Stimulated activated CD4-positive, alpha-beta T cell treated with anti-CD3 and anti-CD28 coated beads, Interleukin-4, amount 100 ng/mL, for 24 hours (primary cell): ENCODE data around the gene CYSRT1.

Experiments used
- DNase-seq: peaks from one replicate; pipeline ENCODE4 v3.0.0-alpha.2; 2020

The CYSRT1 gene

DNA sequence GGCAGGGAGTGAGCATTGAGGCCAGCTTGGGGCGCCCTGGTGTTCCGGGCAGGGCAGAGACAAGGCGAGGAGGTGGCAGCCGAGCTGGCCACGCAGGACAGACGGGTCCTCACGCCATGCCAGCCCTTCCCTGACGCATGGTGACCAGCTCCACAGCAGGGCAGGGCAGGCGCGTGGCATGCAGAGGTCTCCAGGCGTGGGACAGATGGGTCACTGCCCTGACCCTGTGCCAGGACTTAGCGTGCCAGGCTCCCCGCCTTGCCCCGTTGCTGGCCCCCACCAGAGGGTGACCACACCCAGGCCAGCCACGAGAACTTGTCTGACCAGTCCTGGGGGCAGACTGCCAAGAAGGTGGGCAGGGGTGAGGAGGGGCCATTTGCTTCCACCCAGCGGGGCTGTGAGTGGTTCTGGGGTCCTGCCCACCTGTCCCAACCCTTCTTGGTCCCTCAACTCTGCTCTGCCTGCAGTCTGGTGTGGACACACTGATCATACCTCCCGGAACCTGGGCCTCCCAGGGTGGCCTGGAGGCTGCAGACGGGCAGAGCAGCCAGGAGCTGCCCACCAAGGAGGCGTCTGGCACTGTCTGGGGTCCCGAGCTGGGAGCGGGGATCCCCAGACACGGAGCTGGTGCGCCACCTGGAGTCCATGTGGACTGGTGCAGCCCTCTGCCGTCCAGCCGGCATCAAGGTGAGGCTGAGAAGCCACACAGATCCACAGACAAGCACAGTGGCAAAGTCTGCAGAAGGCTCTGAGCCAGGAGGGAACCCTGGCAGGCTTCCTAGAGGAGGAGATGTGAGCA lies 2.3 kb downstream of the CYSRT1 start, which contains the start of gene RNF224:
RNF224 (plus strand) TSS at position 449 of the 799 bp plus-strand sequence. CDS start 834 bp downstream, outside the sequence.
- DNase-seq = peak; percentile 82

- no peak for DNase-seq
Measured at GRCh38 chr9:137227853-137228505, 3.0 kb downstream of the CYSRT1 start.

GRCh38 chr9:137228506-137228967 lies 3.6 kb downstream of the CYSRT1 start:
- DNase-seq = no peak

GRCh38 chr9:137228968-137229896 lies 4.3 kb downstream of the CYSRT1 start:
- DNase-seq = no peak

DNA sequence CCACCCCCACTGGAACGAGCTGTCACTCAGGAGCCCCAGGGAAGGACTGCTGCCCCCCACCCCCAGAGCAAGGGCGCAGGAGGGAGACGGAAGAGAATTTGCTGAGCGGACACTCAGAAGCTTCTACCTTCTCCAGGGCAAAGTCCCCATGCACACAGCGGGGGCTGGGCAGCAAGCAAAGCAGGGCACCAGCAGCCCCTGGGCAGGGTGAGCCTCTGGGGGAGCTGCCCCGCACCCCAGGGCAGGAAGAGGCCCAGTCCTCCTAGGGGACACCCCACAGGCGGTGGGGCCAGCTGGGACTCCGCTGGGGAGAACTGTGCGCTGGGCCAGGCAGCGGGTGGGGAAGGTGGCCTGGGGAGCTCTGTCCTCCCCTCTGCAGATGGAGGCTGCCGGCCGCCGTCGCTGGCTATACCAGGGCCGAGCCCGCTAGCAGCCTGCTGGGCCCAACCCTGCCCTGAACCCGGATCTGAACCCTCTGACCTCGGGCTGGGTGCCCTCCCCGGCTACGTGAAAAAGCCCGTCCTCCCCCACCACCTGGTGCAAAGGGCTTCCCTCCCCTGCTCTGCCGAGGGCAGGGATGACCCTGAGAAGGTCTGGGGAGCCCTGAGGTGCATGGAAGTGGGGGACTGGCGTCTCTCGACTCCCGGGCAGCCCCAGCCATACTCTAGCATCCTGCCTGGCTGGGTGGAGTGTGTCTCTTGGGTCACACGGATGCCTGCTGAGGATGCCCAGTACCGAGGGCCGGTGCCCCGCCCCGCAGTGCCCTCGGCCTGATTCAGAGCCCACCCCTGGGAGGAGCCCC lies 5.1 kb downstream of the CYSRT1 start:
- DNase-seq = no peak

GRCh38 chr9:137230705-137231371 lies 5.9 kb downstream of the CYSRT1 start, which contains the start of gene SLC34A3:
Gene SLC34A3, plus strand, starts transcription at chr9:137230901. Its CDS starts 802 bp downstream, at chr9:137231703.
- DNase-seq = no peak

DNA sequence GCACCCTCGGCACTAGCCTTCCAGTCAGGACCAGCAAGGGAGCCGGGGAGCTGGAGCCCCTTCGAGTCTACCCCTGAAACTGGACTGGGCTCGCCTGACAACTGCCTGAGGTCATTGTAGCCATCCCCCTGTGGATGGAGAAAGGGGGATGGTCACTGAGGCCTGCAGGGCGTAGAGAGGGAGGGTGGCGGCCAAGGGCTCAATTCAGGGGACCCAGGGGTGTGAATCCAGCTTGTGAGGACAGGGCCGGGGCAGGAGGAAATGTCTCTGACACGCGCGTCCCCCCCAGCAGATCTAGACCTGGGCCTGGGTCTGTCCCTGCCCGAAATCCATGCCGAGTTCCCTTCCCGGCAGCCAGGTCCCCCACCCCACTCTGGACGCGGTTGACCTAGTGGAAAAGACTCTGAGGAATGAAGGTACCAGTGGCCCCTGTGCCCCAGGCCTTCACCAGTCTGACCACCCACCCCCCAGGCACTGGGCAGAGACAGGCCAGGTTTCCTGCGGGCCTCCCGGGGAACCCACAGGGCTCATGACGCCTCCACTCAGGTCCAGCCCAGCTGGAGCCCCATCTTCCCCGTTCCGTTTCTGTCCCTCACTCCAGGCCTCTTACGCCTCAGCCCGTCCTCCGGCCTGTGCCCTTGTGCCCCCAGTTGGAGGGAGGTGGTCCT lies 6.5 kb downstream of the CYSRT1 start:
- DNase-seq = no peak

DNA sequence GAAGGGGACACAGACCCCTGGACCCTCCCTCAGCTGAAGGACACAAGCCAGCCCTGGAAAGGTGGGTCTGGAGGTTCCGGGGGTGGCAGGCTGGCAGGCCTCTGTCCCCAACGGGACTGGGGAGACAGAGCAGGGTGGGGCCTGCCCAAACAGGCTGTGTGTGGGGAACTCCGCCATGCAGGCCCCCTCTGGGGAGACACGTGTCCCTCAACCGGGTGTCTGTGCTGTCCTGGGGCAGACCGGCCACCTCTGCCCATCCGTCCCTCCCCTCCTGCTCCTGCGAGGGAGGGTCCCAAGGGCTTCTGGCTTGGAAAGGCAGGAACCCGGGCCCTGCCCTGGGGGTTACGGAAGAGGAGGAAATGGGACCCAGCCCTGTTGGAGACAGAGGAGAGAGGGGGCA lies 7.1 kb downstream of the CYSRT1 start:
- no peak for DNase-seq

DNA sequence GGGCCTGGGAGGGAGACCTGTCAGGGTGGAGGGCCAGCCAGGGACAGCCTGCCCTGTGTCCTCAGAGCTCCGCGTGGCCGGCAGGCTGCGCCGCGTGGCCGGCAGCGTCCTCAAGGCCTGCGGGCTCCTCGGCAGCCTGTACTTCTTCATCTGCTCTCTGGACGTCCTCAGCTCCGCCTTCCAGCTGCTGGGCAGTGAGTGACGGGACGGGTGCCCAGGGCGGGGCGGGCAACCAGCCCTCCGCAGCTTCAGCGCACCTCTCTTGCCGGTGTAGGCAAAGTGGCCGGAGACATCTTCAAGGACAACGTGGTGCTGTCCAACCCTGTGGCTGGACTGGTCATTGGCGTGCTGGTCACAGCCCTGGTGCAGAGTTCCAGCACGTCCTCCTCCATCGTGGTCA lies 7.5 kb downstream of the CYSRT1 start:
- DNase-seq = no peak

DNA sequence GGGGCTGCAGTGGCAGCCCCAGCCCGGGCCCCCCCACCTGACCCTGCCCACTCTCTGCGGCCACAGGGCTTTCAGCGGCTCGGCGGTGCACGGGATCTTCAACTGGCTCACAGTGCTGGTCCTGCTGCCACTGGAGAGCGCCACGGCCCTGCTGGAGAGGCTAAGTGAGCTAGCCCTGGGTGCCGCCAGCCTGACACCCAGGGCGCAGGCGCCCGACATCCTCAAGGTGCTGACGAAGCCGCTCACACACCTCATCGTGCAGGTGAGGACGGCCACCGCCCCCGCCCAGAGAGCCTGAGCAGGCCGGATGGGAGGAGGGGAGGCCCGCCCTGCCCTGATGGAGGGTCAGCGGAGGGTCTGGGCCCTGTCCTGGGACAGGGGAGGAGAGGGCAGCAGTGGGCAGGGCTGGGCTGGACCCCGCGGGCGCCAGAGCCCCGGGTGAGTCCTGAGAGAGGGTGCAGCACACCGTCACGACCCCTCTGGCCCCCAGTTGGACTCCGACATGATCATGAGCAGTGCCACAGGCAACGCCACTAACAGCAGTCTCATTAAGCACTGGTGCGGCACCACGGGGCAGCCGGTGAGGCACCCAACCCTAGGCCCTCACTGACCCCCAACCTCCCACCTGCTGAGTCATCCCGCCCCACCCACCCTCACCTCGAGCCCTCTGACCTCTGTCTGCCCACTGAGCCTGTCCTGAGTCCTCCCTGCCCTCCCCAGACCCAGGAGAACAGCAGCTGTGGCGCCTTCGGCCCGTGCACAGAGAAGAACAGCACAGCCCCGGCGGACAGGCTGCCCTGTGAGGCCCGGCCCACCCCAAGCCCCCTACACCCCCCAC lies 8.4 kb downstream of the CYSRT1 start:
- DNase-seq = no peak

- no peak for DNase-seq
Measured at GRCh38 chr9:137234055-137234697, 9.2 kb downstream of the CYSRT1 start.

DNA sequence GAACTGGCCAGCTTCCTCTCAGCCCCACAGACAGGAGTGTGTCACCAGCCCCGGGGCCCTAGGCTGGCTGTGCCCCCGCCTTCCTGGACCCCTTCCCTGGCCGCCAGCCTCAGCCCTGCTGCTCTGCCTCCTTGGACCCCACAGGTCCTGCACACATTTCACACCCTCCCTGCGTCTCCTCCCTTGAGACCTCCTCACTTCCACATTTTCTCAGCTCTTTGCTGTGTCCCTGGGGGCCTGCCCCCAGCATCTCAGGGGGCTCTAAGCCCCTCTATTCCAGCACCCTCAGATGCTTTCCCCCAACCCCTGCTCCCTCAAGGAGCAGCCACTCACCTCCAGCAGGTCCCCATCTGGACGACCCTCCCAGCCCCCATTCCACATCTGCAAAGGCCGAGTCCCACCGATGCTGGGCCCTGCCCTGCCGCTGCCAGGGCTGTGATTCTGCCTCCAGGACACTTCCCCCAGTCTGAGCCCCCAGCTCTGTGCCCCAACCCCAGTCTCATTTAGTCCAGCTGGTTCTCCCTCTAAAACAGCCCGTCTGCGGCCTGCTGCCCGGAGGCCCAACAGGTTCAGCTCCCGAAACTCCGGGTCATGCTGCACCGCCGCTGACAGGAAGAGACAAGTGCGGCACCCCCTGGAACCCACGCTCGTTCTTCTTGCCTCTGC lies 9.9 kb downstream of the CYSRT1 start:
- DNase-seq = no peak

DNA sequence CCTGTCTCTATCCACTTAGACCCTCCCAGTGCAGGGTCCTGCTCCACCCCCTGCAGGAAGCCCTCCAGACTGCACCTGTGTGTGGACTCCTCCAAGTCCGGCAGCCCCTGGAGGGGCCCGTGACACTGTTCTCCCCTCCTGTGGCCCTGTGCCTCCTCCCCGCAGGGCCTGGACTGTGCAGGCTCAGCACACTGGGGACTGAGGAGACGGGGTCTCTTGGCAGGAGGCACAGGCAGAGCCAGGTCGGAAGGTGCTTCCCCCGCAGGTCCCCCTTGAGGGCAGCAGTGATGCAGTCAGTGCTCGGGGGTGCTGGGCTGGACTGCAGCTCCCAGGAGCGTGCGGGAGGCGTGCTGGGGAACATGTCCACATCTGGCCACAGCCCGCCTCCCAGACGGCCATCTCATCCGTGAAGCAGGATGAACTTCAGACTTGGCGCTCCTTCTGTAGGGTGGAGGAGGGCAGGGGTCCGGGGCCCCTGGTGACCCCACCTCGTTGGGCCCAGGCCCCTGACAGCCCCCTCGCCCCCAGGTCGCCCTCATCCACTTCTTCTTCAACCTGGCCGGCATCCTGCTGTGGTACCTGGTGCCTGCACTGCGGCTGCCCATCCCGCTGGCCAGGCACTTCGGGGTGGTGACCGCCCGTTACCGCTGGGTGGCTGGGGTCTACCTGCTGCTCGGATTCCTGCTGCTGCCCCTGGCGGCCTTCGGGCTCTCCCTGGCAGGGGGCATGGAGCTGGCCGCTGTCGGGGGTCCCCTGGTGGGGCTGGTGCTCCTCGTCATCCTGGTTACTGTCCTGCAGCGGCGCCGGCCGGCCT lies 10.7 kb downstream of the CYSRT1 start:
- DNase-seq = no peak

GRCh38 chr9:137236238-137236935 lies 11.4 kb downstream of the CYSRT1 start:
- DNase-seq = peak; percentile 94

GRCh38 chr9:137236936-137237421 lies 12.0 kb downstream of the CYSRT1 start:
- DNase-seq = no peak

- no peak for DNase-seq
Measured at GRCh38 chr9:137237759-137238726, 13.1 kb downstream of the CYSRT1 start.
